Parathyroid adenoma (tissue), 2 donors: ENCODE data around the gene GNA12.

Experiments
- H2AFZ ChIP-seq: fragments of 300-600 bp; sonication (generic); one replicate; pipeline ENCODE4 v1.7.0; 2017; ENCODE audit warnings: antibody characterized with exemption, mild to moderate bottlenecking
- H3K27ac ChIP-seq: fragments of 300-600 bp; sonication (generic); one replicate; pipeline ENCODE4 v1.7.0; 2017
- H3K27me3 ChIP-seq: fragments of 300-600 bp; sonication (generic); one replicate; pipeline ENCODE4 v1.7.0; 2017; ENCODE audit warnings: low read length; ENCODE audit not compliant: control insufficient read depth, insufficient read depth
- H3K36me3 ChIP-seq: fragments of 300-600 bp; sonication (generic); one replicate; pipeline ENCODE4 v1.7.0; 2017; ENCODE audit warnings: low read length; ENCODE audit not compliant: control insufficient read depth, insufficient read depth
- H3K4me1 ChIP-seq: fragments of 300-600 bp; sonication (generic); one replicate; pipeline ENCODE4 v1.7.0; 2017; ENCODE audit warnings: control low read depth
- H3K4me2 ChIP-seq: fragments of 300-600 bp; sonication (generic); one replicate; pipeline ENCODE4 v1.7.0; 2017; ENCODE audit warnings: low read length
- H3K4me3 ChIP-seq: fragments of 300-600 bp; sonication (generic); one replicate; pipeline ENCODE4 v1.7.0; 2017; ENCODE audit warnings: low read depth, low read length
- H3K79me2 ChIP-seq: fragments of 300-600 bp; sonication (generic); one replicate; pipeline ENCODE4 v1.7.0; 2017; ENCODE audit warnings: control low read depth
- H3K9ac ChIP-seq: fragments of 300-600 bp; sonication (generic); one replicate; pipeline ENCODE4 v1.7.0; 2017; ENCODE audit warnings: mild to moderate bottlenecking
- H3K9me3 ChIP-seq: fragments of 300-600 bp; sonication (generic); one replicate; pipeline ENCODE4 v1.7.0; 2017; ENCODE audit warnings: low read length; ENCODE audit not compliant: control insufficient read depth
- CTCF ChIP-seq: fragments of 300-600 bp; sonication (generic); IDR thresholded peaks from one replicate; pipeline ENCODE4 v1.7.0; 2017; ENCODE audit warnings: antibody characterized with exemption, mild to moderate bottlenecking
- donor health status: primary hyperparathyroidism.

GNA12 gene

GRCh38 chr7:2686101-2686500 lies 158.0 kb downstream of the GNA12 start:
- no peaks in the 10 kb centered on the region for H3K79me2 ChIP-seq
- peaks cover 4% of the 10 kb centered on the region for H3K27me3 ChIP-seq
- H3K4me2 ChIP-seq = no peak overlapping the region
- H3K9ac ChIP-seq = no peak overlapping the region
- no peaks in the 10 kb centered on the region for H3K36me3 ChIP-seq
- H2AFZ ChIP-seq = no peak overlapping the region
- H3K27ac ChIP-seq = no peak overlapping the region
- H3K4me1 ChIP-seq = no peaks in the 10 kb centered on the region
- no peaks in the 10 kb centered on the region for H3K9me3 ChIP-seq
- H3K4me3 ChIP-seq = no peak overlapping the region
- no peak for TF ChIP-seq CTCF

GRCh38 chr7:2684501-2684900 lies 159.6 kb downstream of the GNA12 start:
- H3K4me2 ChIP-seq = no peak overlapping the region
- no peak overlapping the region for H3K4me3 ChIP-seq
- no peak overlapping the region for H2AFZ ChIP-seq
- no peaks in the 10 kb centered on the region for H3K9me3 ChIP-seq
- TF ChIP-seq CTCF = no peak
- H3K27me3 ChIP-seq = peaks cover 4% of the 10 kb centered on the region
- H3K36me3 ChIP-seq = no peaks in the 10 kb centered on the region
- H3K79me2 ChIP-seq = no peaks in the 10 kb centered on the region
- no peak overlapping the region for H3K27ac ChIP-seq
- no peaks in the 10 kb centered on the region for H3K4me1 ChIP-seq
- H3K9ac ChIP-seq = no peak overlapping the region

- no peak overlapping the region for H3K9ac ChIP-seq
- H3K4me3 ChIP-seq = no peak overlapping the region
- H3K4me2 ChIP-seq = no peak overlapping the region
- no peaks in the 10 kb centered on the region for H3K36me3 ChIP-seq
- H3K27me3 ChIP-seq = no peaks in the 10 kb centered on the region
- no peak overlapping the region for H2AFZ ChIP-seq
- no peaks in the 10 kb centered on the region for H3K79me2 ChIP-seq
- TF ChIP-seq CTCF = no peak
- no peak overlapping the region for H3K27ac ChIP-seq
- no peaks in the 10 kb centered on the region for H3K4me1 ChIP-seq
- H3K9me3 ChIP-seq = no peaks in the 10 kb centered on the region
Measured at GRCh38 chr7:2681929-2682799, 161.9 kb downstream of the GNA12 start.

- Histone ChIP-seq H3K4me2 (no peak overlapping the region), H3K9ac (no peak overlapping the region), H3K4me3 (no peak overlapping the region), H3K4me1 (no peaks in the 10 kb centered on the region), H2AFZ (no peak overlapping the region), H3K36me3 (no peaks in the 10 kb centered on the region), H3K27ac (no peak overlapping the region), H3K79me2 (no peaks in the 10 kb centered on the region), H3K9me3 (no peaks in the 10 kb centered on the region), H3K27me3 (no peaks in the 10 kb centered on the region)
- TF ChIP-seq CTCF = peak; percentile 71
Measured at GRCh38 chr7:2680792-2681490, 163.2 kb downstream of the GNA12 start.
